GM06990 (cell line): ENCODE measurements around the gene EIF4G1.

Experiments used
- DNase-seq: peaks from one replicate; pipeline ENCODE4 v3.0.0-alpha.2; 2011; ENCODE audit not compliant: insufficient read length; ENCODE audit errors: extremely low read depth
- H3K27me3 ChIP-seq: replicated peaks from 2 replicates; pipeline ENCODE4 v1.6.0; 2011; ENCODE audit warnings: low read length; ENCODE audit not compliant: control insufficient read depth, insufficient read depth
- H3K36me3 ChIP-seq: 2 replicates; pipeline ENCODE4 v1.5.1; 2011; ENCODE audit warnings: low read length; ENCODE audit not compliant: control insufficient read depth, insufficient read depth
- H3K4me3 ChIP-seq: replicated peaks from 2 replicates; pipeline ENCODE4 v1.5.1; 2011; ENCODE audit warnings: low read depth, mild to moderate bottlenecking, control low read depth, low read length
- CTCF ChIP-seq: IDR thresholded peaks from 2 replicates; pipeline ENCODE4 v1.5.1; 2011; ENCODE audit warnings: low read length, control low read depth, mild to moderate bottlenecking, inconsistent platforms; ENCODE audit not compliant: insufficient read depth, poor library complexity, severe bottlenecking

The EIF4G1 gene

GRCh38 chr3:184277366-184277765 lies 37.0 kb upstream of the EIF4G1 start:
- H3K4me3 ChIP-seq, result no peak overlapping the region
- H3K36me3 ChIP-seq, result no peaks in the 10 kb centered on the region
- no peak for DNase-seq
- no peak for TF ChIP-seq CTCF
- H3K27me3 ChIP-seq, result no peaks in the 10 kb centered on the region; the same call in 1 of the 2 replicates

GRCh38 chr3:184282941-184283340 lies 31.5 kb upstream of the EIF4G1 start:
- no peak for TF ChIP-seq CTCF
- no peaks in the 10 kb centered on the region; the same call in 1 of the 2 replicates for H3K27me3 ChIP-seq
- no peaks in the 10 kb centered on the region for H3K36me3 ChIP-seq
- no peak for DNase-seq
- no peak overlapping the region for H3K4me3 ChIP-seq

GRCh38 chr3:184283681-184284080 lies 30.7 kb upstream of the EIF4G1 start:
- no peak for TF ChIP-seq CTCF
- DNase-seq, result no peak

GRCh38 chr3:184284696-184285095 lies 29.7 kb upstream of the EIF4G1 start:
- DNase-seq, result no peak
- Histone ChIP-seq H3K27me3 (no peaks in the 10 kb centered on the region; the same call in 1 of the 2 replicates), H3K4me3 (no peak overlapping the region), H3K36me3 (no peaks in the 10 kb centered on the region)
- peak; percentile 36 for TF ChIP-seq CTCF

More at GRCh38 chr3:184283681-184284080, 30.7 kb upstream of the EIF4G1 start:
- Histone ChIP-seq H3K36me3 (no peaks in the 10 kb centered on the region), H3K4me3 (no peak overlapping the region), H3K27me3 (no peaks in the 10 kb centered on the region; the same call in 1 of the 2 replicates)

GRCh38 chr3:184289426-184289938 lies 24.9 kb upstream of the EIF4G1 start:
- Histone ChIP-seq H3K36me3 (no peaks in the 10 kb centered on the region), H3K27me3 (no peaks in the 10 kb centered on the region; the same call in 1 of the 2 replicates), H3K4me3 (no peak overlapping the region)
- peak; percentile 73 for TF ChIP-seq CTCF
- DNase-seq, result peak; percentile 23

GRCh38 chr3:184290331-184290730 lies 24.1 kb upstream of the EIF4G1 start:
- no peak for TF ChIP-seq CTCF
- Histone ChIP-seq H3K4me3 (no peak overlapping the region), H3K36me3 (no peaks in the 10 kb centered on the region), H3K27me3 (no peaks in the 10 kb centered on the region; the same call in 1 of the 2 replicates)
- no peak for DNase-seq
